ENCODE results near the gene DROSHA. TPM values are rescaled to one million over a fixed set of nuclear protein-coding genes. Genes with fewer than 3 reads are reported as not detected.

DROSHA gene
- total and polyA plus RNA-seq, 2 of the 8 experiments (the other 6 are each of a cell fraction or from before 2014, with no cell fraction given): 65.9 to 122 TPM

DNA sequence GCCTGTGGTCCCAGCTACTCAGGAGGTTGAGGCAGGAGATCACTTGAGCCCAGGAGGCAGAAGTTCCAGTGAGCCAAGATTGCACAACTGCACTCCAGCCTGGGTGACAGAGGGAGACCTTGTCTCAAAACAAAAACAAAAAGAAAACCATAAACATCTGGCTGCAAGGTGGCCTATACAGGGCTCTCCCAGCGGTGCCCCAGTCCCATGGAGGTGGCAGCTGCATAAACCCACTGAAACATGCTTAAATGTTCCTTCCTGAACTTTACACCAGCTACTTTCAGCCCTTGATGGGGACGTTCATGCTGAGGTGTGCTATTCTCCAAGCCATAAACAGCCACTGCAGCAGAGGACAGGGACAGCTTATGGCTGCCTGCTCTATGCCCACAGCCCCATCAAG, 35.6 kb downstream of the DROSHA start (continued):
- TF ChIP-seq POU5F1 (IDR thresholded peaks at IDR 0.05; ENCODE audit: low read depth, low read length): no peak
- TF ChIP-seq KDM1A (IDR thresholded peaks at IDR 0.05; ENCODE audit: borderline replicate concordance, low read length): no peak
- TF ChIP-seq POLR2AphosphoS5 (IDR thresholded peaks at IDR 0.05; ENCODE audit: low read depth, low read length): no peak
- no peak for TF ChIP-seq TBP (IDR thresholded peaks at IDR 0.05; ENCODE audit: low read depth, low read length)
- no peak for TF ChIP-seq EP300 (IDR thresholded peaks at IDR 0.05; ENCODE audit: borderline replicate concordance in 1 of 2, low read depth in 2 of 2, low read length in 2 of 2)

All from H1 (cell line).